GM19395 (cell line): Measurements from ENCODE around the gene GRIN3A.

Source experiments
- ATAC-seq: cut with Tn5 transposase; IDR thresholded peaks from one replicate; pipeline ENCODE4 v1.9.1; 2021; ENCODE audit warnings: mild to moderate bottlenecking, moderate library complexity; ENCODE audit not compliant: unreplicated experiment

GRIN3A gene

DNA sequence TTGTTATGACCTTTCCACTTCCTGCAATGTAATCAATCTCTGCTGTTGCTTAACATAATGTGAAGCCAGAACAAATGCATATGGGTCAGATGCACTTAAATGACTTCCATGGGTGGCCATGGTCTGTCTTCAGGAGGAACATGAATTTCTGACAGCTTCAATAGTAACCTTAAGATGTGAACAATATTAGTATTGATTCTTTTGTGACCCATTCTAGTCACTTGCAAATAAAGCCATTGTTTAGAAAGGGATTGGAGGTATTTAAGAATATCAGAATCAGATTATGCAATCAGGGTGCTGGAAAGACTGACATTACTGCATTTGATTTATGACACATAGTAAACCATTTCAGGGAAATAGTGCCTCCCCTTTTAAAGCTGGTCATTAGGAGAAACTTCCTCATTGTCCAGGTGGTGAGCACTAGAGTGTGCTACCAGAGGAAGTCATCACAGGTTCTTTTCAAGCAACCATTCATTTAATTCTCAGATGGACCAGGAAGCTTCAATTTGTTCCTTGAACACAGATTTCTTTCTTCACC is 32.1 kb downstream of the GRIN3A start:
- no peak for ATAC-seq

DNA sequence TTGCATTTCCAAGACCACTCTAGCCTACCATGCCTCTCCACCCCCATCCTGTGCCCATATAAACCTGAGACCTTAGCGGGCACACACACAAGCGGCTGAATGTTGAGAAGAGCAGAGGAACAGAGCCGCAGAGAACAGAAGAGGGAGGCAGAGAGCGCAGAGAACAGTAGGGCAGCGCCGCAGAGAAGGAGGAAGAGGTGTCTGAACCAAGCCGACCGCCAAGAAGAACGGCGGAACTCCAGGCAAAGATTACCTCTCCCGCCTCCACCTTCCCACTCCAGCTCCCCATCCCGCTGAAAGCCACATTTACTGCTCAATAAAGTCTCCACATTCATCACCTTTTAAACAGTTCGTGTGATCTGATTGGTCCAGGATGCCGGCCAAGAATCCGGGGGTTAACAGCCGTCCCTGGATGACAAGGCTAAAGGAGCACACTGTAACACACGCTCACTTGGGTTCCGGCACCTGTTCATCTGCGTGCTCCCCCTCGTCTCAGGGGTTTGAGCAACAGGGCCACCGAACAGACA is 33.2 kb downstream of the GRIN3A start:
- ATAC-seq = peak; percentile 82

DNA sequence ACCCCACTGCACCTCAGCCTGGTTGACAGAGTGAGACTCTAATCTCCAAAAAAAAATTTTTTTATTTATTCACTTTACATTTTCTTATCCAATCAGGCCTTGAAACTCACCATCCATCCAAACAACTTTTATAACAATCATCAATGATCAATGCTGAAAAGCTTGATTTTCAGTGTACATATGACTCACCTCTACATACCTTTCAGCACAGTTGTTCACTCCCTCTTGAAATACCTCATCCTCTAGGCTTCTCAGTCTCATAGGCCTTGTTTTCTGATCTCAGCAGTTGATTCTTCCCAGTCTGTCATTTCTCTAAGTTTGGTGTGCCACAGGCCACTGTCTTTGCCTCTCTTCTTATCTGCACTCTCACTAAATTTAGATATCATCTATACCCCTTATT is 36.2 kb downstream of the GRIN3A start:
- ATAC-seq = no peak

DNA sequence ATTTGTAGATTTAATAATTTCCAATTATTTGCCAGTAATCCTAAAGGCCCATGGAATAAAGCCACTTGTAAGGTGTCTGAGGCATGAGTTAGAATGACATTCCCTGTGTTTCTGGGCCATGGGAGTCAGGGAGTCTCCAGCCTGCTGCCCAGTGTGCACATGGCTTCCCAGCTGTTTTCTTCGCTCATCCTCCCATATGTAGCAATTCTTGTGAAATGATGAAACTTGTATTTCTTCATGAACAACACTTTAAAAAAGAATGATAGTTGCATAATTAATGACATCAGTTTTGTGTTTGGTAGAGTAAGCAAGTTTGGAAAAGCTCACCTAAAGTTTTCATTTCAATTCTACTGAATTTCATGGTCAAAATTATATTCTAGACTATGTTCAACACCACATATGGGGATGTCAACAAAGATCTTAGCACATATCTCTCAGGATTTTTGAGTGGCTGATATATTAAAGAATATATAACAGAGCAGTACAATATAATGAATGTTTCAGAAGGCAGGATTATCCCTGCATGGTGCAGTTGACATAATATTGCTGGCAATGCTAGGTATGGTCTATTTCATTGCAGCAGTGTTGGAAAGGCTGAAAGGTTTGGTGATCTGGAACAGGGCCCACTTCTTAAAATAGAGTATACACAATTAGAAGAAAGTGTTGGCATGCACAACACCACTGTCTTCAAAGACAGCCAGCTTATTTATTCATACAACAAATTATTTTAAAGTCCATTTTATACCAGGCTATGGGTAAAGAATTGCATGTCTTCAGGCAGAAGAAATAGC is 44.7 kb downstream of the GRIN3A start:
- ATAC-seq = no peak

DNA sequence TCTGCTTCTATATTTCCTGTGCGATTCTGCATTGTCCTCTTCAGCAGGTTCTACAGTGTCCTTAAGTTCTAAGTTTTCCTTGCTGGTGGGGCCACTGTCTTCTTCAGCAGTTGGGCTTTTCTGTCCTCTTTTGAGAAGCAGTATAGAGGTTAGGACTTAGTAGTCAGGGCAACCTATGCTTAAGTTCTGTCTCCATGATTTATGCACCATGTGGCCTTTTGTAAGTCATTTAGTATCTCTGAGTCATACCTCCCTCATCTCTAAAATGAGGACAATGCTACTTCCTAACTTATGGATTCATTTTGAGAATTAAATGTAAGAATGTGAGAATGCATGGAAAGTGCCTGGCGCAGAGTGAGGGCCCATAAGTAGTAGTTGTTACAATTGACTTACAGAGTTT is 46.8 kb downstream of the GRIN3A start:
- no peak for ATAC-seq

DNA sequence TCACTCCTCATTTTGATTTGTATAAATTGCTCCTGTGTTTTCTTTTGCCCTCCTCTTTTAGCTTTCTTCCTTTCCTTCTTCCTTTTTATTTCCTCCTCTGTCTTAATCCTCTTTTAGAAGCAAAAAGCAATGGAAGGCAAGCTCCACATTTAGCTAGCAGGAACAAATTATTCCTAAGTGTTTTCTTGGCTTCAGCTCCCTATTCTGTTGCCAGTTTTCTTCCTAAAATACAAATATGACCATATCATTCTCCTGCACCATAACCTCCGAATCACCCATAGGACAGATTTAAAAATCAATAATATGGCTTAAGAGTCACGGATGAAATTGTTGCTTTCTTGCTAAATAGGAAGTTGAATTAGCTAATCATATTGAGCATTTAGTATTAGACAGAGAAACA is 49.4 kb downstream of the GRIN3A start:
- ATAC-seq = no peak

DNA sequence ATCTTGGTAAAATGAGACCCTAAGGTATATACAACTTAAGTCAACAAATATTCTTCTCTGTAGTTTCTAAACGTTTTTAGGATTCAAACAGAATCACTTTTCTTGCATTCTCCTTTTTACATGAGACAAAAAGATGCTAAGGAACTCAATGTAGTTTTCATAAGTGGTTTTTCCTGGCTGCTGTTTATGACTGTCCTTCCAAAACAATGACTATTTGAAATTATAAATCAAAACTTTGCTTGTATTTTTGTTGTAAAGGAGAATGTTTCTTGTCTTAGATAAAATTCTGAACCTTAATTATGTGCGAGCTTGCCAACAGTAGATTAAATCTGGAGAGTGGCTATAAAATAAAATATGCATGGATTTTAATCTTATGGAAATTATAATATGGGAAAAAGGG is 53.8 kb downstream of the GRIN3A start:
- ATAC-seq = no peak

DNA sequence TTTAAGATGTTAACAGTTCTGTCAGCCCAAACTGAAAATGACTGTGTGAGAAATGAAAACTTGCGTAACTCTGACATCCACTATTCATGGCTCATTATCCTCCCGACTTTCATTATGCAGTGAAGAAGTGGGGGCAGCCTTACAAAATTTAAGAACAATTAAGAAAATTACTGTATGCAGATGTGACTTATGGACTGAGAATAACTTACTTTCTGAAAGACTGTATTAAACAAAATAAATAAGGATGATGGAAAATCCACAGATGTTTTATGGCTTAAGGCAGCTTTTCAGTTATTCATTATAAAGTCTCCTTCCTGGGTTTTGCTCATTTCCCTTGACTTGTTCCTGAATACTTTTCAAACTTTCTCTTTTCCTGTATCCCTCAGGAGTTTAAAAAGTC is 55.2 kb downstream of the GRIN3A start:
- ATAC-seq = no peak

DNA sequence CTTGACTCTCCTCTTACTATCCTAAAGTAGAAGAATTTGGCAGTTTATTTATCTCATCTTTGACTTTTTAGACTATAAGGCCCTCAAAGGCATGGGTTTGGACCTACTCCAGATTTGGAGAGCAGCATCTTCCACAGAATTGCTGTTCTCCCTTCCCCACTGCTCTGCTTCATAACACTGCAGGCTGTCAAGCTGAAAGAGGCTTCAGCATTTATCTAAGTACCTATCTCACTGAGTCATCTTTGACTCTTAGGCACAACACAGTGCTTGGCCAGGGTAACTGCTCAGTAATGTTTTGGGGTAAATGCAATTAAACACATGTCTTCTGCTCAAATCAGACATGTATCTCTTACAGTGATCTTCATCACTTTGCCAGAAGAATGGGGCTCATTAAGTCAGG is 60.6 kb downstream of the GRIN3A start:
- ATAC-seq = no peak

DNA sequence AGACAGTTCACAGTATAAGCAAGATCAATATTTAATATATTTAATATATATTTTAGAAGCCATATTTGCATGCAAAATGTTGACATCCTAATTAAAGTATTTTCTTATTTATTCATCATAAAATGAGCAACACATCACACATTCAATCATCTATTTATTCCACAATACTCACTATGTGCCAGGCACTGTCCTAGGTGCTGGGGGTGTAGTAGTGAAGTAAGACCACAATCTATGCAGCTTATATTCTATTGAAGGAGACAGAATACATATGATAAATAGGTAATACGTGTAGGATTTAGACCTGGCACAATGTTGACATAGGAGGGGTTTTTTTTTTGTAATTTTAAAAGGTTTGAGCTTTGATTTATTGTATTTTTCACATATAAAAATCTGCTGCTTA is 63.1 kb downstream of the GRIN3A start:
- no peak for ATAC-seq

DNA sequence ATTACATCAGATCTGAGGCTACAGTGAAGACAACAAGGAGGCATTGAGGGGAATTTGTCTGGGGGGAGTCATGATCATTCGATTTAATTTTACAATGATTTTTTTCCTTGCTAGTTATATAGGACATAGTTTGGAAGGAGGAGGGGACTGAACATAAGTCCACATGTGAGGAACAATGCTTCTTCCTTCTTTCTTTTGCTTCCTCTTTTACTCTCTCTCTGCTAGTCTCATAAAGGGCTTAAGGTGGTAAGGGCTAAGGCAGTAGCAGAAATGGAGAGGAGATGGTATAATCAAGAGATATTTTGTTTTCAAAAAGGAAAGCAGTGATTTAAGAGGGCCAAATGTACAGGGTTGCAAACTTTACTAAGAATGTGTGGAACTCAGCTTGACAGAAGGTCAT is 64.3 kb downstream of the GRIN3A start:
- no peak for ATAC-seq

DNA sequence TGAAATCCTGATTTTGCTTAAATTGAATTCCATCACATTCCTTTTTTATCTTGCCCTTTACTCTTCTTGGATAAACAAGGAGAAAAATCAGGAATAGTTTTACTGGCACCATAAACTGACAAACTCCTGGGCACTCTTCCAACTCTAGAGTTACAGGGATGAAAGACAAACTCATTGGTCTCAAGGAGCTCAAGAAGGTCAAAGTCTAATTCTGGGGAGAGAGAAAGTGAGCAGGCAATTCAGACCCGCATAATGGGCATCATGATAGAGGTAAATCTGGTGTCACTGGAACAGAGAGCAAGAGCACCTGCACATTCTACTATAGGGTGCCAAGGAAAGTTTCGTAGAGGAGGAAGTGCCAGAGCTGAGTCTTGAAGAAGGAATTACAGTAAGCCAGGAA is 64.8 kb downstream of the GRIN3A start:
- no peak for ATAC-seq

DNA sequence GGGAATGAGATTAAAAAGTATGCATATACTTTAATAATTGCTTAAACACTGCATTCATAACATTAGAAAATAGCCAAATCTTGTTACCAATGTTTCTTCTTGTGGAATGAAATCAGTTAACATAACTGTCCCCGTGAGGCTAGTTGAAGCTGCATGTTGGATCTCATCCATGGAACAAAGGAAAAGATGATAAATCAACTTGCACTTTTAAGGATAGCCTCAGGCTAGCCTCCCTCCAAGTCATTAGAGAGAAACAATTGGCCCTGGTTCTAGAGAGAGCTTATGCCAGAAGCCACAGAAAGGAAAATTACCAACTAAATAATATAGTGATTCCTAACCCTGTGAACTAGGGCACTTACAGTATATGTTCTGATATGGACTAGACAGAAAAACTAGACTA is 66.9 kb downstream of the GRIN3A start:
- ATAC-seq = no peak

DNA sequence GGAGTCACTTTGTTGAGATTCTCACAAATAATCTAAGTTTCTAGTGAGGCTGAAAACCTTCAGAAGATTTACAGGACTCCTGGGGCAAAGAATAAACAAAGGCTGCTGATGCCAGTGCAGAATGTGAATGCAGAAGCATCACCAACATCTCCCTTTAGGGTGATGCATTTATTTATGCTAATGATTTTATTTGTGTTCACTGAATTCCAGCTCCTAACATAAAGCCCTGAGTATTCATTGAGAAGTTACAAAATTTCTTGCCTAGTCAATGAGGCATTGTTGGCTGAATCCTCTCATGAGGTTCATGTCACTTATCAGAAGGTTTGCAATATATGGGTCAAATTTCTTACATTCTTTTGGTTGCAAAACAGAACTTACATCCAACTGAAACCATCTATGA is 70.0 kb downstream of the GRIN3A start:
- no peak for ATAC-seq

DNA sequence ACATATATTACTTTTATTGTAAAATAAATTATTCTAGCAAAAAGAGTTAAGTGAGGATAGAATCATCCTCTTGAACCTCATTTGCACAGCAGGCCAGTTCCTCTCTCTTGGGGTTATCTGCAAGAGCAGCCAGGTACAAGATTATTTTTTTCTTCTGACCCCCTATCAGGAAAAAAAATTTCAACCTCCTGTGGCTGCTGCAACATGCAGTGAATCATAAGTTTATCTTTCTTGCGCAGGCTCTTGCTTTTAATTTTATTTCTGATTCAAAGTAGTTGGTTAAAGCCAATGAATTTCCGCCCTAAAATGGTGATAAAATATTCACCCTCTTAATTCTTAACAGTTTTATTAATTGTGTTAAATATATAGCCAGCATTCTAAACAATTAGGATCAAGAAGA is 74.0 kb downstream of the GRIN3A start:
- ATAC-seq = no peak

DNA sequence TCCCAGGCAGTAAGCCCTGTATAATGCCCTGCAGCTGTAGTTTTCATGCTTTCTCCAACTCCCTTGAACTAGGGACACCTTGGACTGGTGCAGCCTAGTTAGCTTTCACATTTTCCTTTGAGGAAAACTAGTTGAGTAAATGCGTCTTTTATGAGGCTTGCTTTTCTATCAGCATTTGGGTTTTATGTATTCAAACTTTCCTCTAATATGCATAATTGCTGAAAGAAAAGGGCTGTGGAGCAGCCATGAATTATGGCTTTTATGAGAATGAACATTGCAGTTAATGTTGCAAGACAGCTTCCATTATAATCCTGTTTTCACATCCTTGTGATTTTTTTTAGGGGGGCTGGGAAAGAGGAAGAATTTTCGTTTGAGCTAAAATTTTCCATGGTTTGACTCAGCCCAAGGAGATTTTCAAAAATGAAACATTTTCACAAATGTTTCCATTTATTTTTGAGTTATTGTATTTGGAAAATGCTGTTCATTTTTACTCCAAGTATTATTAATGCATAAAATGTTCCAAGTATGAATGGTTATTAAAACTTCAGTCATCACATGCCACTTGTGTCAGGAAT is 85.8 kb downstream of the GRIN3A start:
- no peak for ATAC-seq

DNA sequence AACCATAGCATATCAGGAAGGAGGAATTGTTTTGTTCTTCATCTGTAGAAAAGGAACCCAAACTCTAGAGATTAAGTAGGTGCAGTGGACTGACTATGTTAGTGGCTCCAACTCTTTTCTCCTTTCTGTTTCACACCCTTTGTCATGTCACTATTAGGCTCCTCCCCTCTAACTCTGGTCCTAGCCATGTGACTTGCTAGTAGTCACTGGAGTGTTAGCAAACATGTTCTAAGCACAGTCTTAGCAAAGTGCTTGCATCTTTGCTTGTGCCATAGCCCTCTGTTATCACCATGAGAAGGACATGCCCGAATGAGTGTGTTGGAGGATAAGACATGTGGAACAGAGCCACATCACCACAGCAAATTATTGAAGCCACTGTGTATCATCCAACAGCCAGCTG is 88.3 kb downstream of the GRIN3A start:
- ATAC-seq = peak; percentile 70

DNA sequence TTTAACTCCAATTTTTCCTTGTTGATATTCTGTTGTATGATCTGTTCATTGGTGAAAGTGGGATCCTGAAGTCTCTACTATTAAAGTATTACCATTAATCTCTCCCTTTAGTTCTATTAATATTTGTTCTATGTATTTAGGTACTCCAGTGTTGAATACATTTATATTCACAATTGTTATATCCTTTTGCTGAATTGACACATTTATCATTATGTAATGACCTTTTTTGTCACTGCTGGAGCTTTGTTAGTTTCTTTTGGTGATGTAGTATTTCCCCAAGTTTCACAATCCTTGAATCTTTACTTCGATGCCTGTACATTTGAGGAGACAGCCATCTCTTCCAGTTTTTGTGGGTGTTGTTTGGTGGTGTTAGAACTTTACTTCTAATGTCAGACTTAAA is 90.0 kb downstream of the GRIN3A start:
- no peak for ATAC-seq

DNA sequence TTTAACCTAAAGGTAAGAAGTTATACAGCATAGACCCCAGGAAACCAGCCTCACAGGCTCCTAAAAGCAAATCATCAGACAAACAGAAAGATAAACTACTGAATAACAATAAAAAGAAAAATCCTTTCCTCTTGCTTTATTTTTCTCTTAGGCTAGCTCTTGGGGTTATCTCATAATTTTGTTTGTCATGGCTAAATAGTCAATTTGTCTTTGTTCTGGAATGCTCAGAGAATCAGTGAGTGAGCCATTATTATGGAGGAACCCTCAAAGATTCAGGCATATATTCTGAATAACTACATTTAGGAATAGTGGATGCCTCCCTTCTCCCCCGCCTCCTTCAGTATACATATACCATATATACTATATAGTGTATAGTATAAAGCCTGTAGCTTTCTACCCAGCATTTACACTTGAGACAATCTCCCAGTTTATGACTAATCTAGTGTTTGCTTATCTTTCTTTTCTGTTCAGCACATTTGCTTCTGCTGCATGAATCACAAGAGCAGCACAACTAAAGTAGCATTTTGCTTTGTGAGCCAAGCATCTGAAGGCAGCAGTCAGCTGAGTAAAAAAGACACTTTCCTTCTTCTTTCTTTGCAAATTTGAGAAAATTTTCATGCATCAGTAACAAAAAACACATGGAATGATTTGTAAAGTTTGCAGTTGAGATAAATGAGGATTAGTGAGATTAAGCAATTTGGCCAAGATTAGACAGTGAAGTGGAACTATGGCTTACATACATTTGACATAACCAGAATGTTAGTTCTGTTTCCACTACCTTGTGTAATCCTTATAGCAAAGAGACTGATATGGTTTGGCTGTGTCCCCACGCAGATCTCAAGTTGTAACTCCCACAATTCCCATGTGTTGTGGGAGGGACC is 98.4 kb downstream of the GRIN3A start:
- no peak for ATAC-seq

DNA sequence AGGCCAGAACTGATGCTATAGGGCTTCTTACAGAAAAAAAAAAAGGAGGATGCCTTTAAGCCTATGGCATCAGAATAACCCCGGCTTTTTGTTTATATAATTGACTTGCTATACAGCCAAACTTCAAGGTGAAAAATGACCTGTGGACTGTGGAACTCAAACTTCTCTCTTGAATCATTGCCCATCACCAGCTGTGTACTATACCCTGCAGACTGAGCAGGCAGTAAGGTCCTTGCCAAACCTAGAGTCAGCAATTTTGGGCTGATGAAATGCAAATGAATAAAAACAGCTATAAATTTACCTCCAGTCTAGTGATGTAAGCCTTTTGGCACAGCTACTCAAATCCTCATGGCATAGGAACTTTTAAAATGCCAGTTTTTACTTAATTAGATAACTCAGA is 99.1 kb downstream of the GRIN3A start:
- ATAC-seq = no peak

DNA sequence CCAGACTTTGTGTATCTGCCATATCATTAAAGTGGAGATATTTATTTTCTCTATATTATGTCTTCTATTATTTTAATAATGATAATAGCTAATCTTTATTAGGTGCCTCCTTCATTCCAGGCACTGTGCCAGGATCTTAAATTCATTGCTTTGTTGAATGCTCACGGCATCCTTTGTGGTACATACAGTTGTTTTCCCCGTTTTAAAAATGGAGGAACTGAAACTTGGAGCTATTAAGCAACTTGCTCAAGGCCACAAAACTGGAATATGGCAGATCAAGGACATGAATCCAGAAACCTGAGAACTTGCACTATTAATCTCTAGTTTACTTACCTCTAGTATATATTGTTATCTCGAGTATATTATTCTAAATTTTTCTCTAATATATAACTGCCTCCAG is 102.2 kb downstream of the GRIN3A start:
- no peak for ATAC-seq
